Kidney epithelial cell (primary cell): Measurements from ENCODE around the gene ANAPC13. TPM values are rescaled to one million over a fixed set of nuclear protein-coding genes. Genes with fewer than 3 reads are reported as not detected.

Source experiments
- DNase-seq: peaks from one replicate; pipeline ENCODE4 v3.0.0-alpha.2; 2010; ENCODE audit warnings: low read depth
- H3K27me3 ChIP-seq: 2 replicates; pipeline ENCODE4 v1.6.0; 2011; ENCODE audit warnings: low read length; ENCODE audit not compliant: control insufficient read depth, insufficient read depth
- H3K36me3 ChIP-seq: 2 replicates; pipeline ENCODE4 v1.5.1; 2011; ENCODE audit warnings: low read length; ENCODE audit not compliant: control insufficient read depth, insufficient read depth
- H3K4me3 ChIP-seq: 2 replicates; pipeline ENCODE4 v1.5.1; 2011; ENCODE audit warnings: low read depth, mild to moderate bottlenecking, control low read depth, low read length
- CTCF ChIP-seq: IDR thresholded peaks from 2 replicates; pipeline ENCODE4 v1.5.1; 2011; ENCODE audit warnings: mild to moderate bottlenecking, moderate library complexity, low read length, control low read depth, inconsistent platforms; ENCODE audit not compliant: insufficient read depth, poor library complexity, severe bottlenecking
- total RNA-seq: library from RNA; depleted of rRNA; stranded (reverse); fragments of >200 nt; gene quantifications from 2 replicates; pipeline ENCODE4 v1.2.3, GENCODE V29; 2015

The ANAPC13 gene
- total RNA-seq, 1 donor from 2014 or later: 48.7 TPM

GRCh38 chr3:134505485-134505884 is 19.7 kb upstream of the ANAPC13 start:
- no peaks in the 10 kb centered on the region for H3K36me3 ChIP-seq
- H3K27me3 ChIP-seq: no peaks in the 10 kb centered on the region
- no peak for DNase-seq
- no peak overlapping the region for H3K4me3 ChIP-seq
- no peak for TF ChIP-seq CTCF

- TF ChIP-seq CTCF: no peak
- no peaks in the 10 kb centered on the region for H3K36me3 ChIP-seq
- DNase-seq: no peak
Observed at GRCh38 chr3:134504132-134504531, 18.3 kb upstream of the ANAPC13 start.

GRCh38 chr3:134503266-134503665 is 17.5 kb upstream of the ANAPC13 start:
- H3K27me3 ChIP-seq: no peaks in the 10 kb centered on the region
- no peaks in the 10 kb centered on the region for H3K36me3 ChIP-seq
- no peak overlapping the region for H3K4me3 ChIP-seq
- no peak for DNase-seq
- no peak for TF ChIP-seq CTCF

More at GRCh38 chr3:134504132-134504531, 18.3 kb upstream of the ANAPC13 start:
- Histone ChIP-seq H3K27me3 (no peaks in the 10 kb centered on the region), H3K4me3 (no peak overlapping the region)

- H3K4me3 ChIP-seq: no peak overlapping the region
- no peak for TF ChIP-seq CTCF
- no peaks in the 10 kb centered on the region for H3K36me3 ChIP-seq
- H3K27me3 ChIP-seq: no peaks in the 10 kb centered on the region
- no peak for DNase-seq
Observed at GRCh38 chr3:134496471-134497071, 10.8 kb upstream of the ANAPC13 start.

GRCh38 chr3:134495980-134496379 is 10.2 kb upstream of the ANAPC13 start:
- Histone ChIP-seq H3K4me3 (no peak overlapping the region), H3K27me3 (no peaks in the 10 kb centered on the region), H3K36me3 (no peaks in the 10 kb centered on the region)
- no peak for DNase-seq
- no peak for TF ChIP-seq CTCF

- Histone ChIP-seq H3K36me3 (no peaks in the 10 kb centered on the region), H3K27me3 (no peaks in the 10 kb centered on the region), H3K4me3 (no peak overlapping the region)
- TF ChIP-seq CTCF: no peak
- no peak for DNase-seq
Observed at GRCh38 chr3:134494495-134494894, 8.7 kb upstream of the ANAPC13 start.
